Measurements from ENCODE around the gene AFF1. TPM values are rescaled to one million over a fixed set of nuclear protein-coding genes. Genes with fewer than 3 reads are reported as not detected.

Gene AFF1
- total RNA-seq, 1 experiment from 2014 or later = 27.6 TPM

- Histone ChIP-seq H3K4me3 (ENCODE audit: insufficient read depth, low read depth, low read length) (peak overlapping the region; percentile 77), H3K36me3 (replicated peaks; ENCODE audit: control insufficient read depth, insufficient read depth, low read length) (no peaks in the 10 kb centered on the region), H3K27me3 (ENCODE audit: control insufficient read depth, insufficient read depth, low read length) (no peaks in the 10 kb centered on the region)
- peak; percentile 84 for DNase-seq
Measured at GRCh38 chr4:86935853-86936733, 1.3 kb downstream of the AFF1 start.

- DNase-seq = no peak
- Histone ChIP-seq H3K4me3 (ENCODE audit: insufficient read depth, low read depth, low read length) (no peak overlapping the region), H3K27me3 (ENCODE audit: control insufficient read depth, insufficient read depth, low read length) (no peaks in the 10 kb centered on the region), H3K36me3 (replicated peaks; ENCODE audit: control insufficient read depth, insufficient read depth, low read length) (no peaks in the 10 kb centered on the region)
Measured at GRCh38 chr4:86938771-86939520, 4.1 kb downstream of the AFF1 start.

GRCh38 chr4:86939729-86940575 lies 5.1 kb downstream of the AFF1 start:
- H3K4me3 ChIP-seq (ENCODE audit: insufficient read depth, low read depth, low read length) = no peak overlapping the region
- no peaks in the 10 kb centered on the region for H3K27me3 ChIP-seq (ENCODE audit: control insufficient read depth, insufficient read depth, low read length)
- DNase-seq = no peak
- no peaks in the 10 kb centered on the region for H3K36me3 ChIP-seq (replicated peaks; ENCODE audit: control insufficient read depth, insufficient read depth, low read length)

GRCh38 chr4:86940920-86941460 lies 6.2 kb downstream of the AFF1 start:
- no peak for DNase-seq
- Histone ChIP-seq H3K27me3 (ENCODE audit: control insufficient read depth, insufficient read depth, low read length) (no peaks in the 10 kb centered on the region), H3K4me3 (ENCODE audit: insufficient read depth, low read depth, low read length) (no peak overlapping the region), H3K36me3 (replicated peaks; ENCODE audit: control insufficient read depth, insufficient read depth, low read length) (no peaks in the 10 kb centered on the region)

GRCh38 chr4:86942185-86942666 lies 7.4 kb downstream of the AFF1 start:
- no peaks in the 10 kb centered on the region for H3K36me3 ChIP-seq (replicated peaks; ENCODE audit: control insufficient read depth, insufficient read depth, low read length)
- no peaks in the 10 kb centered on the region for H3K27me3 ChIP-seq (ENCODE audit: control insufficient read depth, insufficient read depth, low read length)
- no peak for DNase-seq
- no peak overlapping the region for H3K4me3 ChIP-seq (ENCODE audit: insufficient read depth, low read depth, low read length)

- Histone ChIP-seq H3K27me3 (ENCODE audit: control insufficient read depth, insufficient read depth, low read length) (no peaks in the 10 kb centered on the region), H3K36me3 (replicated peaks; ENCODE audit: control insufficient read depth, insufficient read depth, low read length) (no peaks in the 10 kb centered on the region; the same call in 1 of the 2 replicates), H3K4me3 (ENCODE audit: insufficient read depth, low read depth, low read length) (no peak overlapping the region)
- DNase-seq = no peak
Measured at GRCh38 chr4:86944964-86945781, 10.4 kb downstream of the AFF1 start.

- no peaks in the 10 kb centered on the region for H3K27me3 ChIP-seq (ENCODE audit: control insufficient read depth, insufficient read depth, low read length)
- no peaks in the 10 kb centered on the region; the same call in 1 of the 2 replicates for H3K36me3 ChIP-seq (replicated peaks; ENCODE audit: control insufficient read depth, insufficient read depth, low read length)
- DNase-seq = no peak
- no peak overlapping the region for H3K4me3 ChIP-seq (ENCODE audit: insufficient read depth, low read depth, low read length)
Measured at GRCh38 chr4:86946868-86947500, 12.2 kb downstream of the AFF1 start.

- no peaks in the 10 kb centered on the region; the same call in 1 of the 2 replicates for H3K36me3 ChIP-seq (replicated peaks; ENCODE audit: control insufficient read depth, insufficient read depth, low read length)
- DNase-seq = no peak
- no peak overlapping the region for H3K4me3 ChIP-seq (ENCODE audit: insufficient read depth, low read depth, low read length)
- no peaks in the 10 kb centered on the region for H3K27me3 ChIP-seq (ENCODE audit: control insufficient read depth, insufficient read depth, low read length)
Measured at GRCh38 chr4:86947501-86948120, 12.8 kb downstream of the AFF1 start.

GRCh38 chr4:86948276-86948675 lies 13.5 kb downstream of the AFF1 start:
- peak; percentile 44 for DNase-seq
- Histone ChIP-seq H3K27me3 (ENCODE audit: control insufficient read depth, insufficient read depth, low read length) (no peaks in the 10 kb centered on the region), H3K4me3 (ENCODE audit: insufficient read depth, low read depth, low read length) (no peak overlapping the region), H3K36me3 (replicated peaks; ENCODE audit: control insufficient read depth, insufficient read depth, low read length) (no peaks in the 10 kb centered on the region; the same call in 1 of the 2 replicates)

- no peak for DNase-seq
- Histone ChIP-seq H3K36me3 (replicated peaks; ENCODE audit: control insufficient read depth, insufficient read depth, low read length) (no peaks in the 10 kb centered on the region; the same call in 1 of the 2 replicates), H3K27me3 (ENCODE audit: control insufficient read depth, insufficient read depth, low read length) (no peaks in the 10 kb centered on the region), H3K4me3 (ENCODE audit: insufficient read depth, low read depth, low read length) (no peak overlapping the region)
Measured at GRCh38 chr4:86950831-86951525, 16.2 kb downstream of the AFF1 start.

GRCh38 chr4:86955888-86956451 lies 21.2 kb downstream of the AFF1 start:
- no peak for DNase-seq
- Histone ChIP-seq H3K36me3 (replicated peaks; ENCODE audit: control insufficient read depth, insufficient read depth, low read length) (no peaks in the 10 kb centered on the region), H3K4me3 (ENCODE audit: insufficient read depth, low read depth, low read length) (no peak overlapping the region), H3K27me3 (ENCODE audit: control insufficient read depth, insufficient read depth, low read length) (no peaks in the 10 kb centered on the region)

GRCh38 chr4:86957215-86957614 lies 22.4 kb downstream of the AFF1 start:
- H3K27me3 ChIP-seq (ENCODE audit: control insufficient read depth, insufficient read depth, low read length) = no peaks in the 10 kb centered on the region
- DNase-seq = no peak
- H3K4me3 ChIP-seq (ENCODE audit: insufficient read depth, low read depth, low read length) = no peak overlapping the region
- H3K36me3 ChIP-seq (replicated peaks; ENCODE audit: control insufficient read depth, insufficient read depth, low read length) = no peaks in the 10 kb centered on the region

All from H7 (cell line).